GM04504 (cell line): ENCODE data around the gene MYBPC1.
"Not testable (repeated sequence)": the region's sequence is repeated elsewhere in the genome, so short reads cannot be mapped to it uniquely, and the experiment has no call there.

Experiments
- DNase-seq: peaks from one replicate; pipeline ENCODE4 v3.0.0-alpha.2; 2012; ENCODE audit warnings: low read depth

MYBPC1 gene, protein sequence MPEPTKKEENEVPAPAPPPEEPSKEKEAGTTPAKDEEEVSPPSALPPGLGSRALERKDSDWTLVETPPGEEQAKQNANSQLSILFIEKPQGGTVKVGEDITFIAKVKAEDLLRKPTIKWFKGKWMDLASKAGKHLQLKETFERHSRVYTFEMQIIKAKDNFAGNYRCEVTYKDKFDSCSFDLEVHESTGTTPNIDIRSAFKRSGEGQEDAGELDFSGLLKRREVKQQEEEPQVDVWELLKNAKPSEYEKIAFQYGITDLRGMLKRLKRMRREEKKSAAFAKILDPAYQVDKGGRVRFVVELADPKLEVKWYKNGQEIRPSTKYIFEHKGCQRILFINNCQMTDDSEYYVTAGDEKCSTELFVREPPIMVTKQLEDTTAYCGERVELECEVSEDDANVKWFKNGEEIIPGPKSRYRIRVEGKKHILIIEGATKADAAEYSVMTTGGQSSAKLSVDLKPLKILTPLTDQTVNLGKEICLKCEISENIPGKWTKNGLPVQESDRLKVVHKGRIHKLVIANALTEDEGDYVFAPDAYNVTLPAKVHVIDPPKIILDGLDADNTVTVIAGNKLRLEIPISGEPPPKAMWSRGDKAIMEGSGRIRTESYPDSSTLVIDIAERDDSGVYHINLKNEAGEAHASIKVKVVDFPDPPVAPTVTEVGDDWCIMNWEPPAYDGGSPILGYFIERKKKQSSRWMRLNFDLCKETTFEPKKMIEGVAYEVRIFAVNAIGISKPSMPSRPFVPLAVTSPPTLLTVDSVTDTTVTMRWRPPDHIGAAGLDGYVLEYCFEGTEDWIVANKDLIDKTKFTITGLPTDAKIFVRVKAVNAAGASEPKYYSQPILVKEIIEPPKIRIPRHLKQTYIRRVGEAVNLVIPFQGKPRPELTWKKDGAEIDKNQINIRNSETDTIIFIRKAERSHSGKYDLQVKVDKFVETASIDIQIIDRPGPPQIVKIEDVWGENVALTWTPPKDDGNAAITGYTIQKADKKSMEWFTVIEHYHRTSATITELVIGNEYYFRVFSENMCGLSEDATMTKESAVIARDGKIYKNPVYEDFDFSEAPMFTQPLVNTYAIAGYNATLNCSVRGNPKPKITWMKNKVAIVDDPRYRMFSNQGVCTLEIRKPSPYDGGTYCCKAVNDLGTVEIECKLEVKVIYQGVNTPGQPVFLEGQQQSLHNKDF

DNA sequence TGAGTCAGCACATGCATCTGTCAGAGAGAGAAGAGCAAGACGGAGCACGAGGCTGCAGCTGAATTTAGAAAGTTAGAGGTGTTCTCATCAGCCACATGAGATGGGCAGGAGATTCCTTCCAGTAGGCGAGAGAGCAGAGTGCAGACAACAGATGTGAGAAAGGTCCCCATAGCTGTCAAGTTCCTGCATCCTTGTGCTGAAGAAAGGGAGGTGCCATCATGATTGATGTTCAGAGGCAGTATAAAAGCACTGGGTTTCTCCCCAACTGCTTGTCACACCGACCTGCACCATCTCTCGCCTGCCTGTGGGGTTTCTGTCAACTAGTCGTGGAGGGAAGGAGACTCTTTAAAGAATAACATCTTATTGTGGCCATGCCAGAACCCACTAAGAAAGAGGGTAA is at the start of gene MYBPC1:
Gene MYBPC1, plus strand, starts transcription at position 272 of the 400 bp plus-strand sequence. Its CDS starts 100 bp downstream, at position 372.
- DNase-seq: no peak

DNA sequence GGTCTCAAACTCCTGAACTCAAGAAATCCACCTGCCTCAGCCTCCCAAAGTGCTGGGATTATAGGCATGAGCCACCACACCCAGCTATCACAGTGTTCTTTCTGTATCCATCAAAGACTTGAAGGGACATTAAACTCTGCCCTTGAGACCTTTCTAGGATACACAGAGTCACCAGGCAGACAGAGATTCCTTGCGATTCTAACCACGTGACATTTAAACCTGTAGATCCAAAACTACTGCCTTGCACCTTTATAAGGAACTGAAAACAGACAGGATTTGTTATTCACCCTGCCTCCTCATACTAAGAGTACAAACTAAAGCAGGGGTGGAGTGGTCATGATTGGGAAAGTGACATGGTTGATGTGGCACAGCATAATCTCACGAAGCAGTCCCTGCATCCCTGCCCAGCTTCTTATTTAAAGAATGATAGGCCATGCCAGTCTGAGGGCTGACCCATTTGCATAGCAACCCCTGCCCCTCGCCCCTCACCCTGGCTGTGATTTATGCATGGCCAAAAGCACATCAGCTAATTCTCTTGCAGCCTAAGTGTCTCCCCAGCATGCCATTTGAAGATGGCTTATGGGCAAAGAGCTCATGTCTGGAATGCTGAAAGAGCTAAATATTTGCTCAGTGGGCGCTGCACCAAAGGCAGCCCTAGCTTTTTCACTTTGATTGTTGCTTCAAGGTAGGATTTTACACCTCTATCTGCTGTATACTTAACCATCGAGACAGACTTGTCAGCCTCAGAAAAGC is 43.2 kb upstream of the MYBPC1 start:
- no peak for DNase-seq

DNA sequence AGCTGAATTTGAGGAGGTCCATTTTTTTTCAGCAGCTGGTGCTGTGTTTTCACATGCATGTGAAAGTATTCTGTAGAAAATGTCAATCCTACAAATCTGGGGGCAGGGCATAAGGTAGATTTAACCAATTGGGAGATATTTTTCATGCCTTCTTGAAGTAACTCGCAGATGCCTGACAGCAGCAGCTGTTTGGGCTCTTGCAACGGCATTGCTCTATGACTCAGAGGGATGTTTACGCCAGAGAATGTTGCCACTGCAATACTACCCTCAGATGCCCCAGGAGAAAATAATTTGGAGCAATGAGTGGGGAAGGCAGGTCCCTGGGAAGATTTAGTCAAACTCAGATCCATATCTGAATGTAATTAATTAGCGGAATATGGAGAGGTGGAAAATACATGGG is 42.5 kb upstream of the MYBPC1 start:
- DNase-seq: no peak

DNA sequence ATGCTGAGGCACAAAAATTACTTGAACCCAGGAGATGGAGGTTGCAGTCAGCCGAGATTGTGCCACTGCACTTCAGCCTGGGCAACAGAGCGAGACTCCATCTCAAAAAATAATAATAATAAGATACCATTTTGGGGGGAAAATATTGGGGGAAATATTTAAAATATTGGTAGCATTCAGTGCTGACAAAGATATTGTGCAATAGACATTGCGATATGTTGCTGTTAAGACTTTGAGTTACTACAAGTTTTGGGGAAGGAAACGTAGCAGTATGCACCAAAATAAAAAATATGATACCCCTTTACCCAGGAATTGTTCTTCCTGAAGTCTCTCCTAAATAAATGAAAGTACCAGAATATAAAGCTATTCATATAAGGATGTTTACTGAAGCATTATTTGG is 37.7 kb upstream of the MYBPC1 start:
- no peak for DNase-seq

DNA sequence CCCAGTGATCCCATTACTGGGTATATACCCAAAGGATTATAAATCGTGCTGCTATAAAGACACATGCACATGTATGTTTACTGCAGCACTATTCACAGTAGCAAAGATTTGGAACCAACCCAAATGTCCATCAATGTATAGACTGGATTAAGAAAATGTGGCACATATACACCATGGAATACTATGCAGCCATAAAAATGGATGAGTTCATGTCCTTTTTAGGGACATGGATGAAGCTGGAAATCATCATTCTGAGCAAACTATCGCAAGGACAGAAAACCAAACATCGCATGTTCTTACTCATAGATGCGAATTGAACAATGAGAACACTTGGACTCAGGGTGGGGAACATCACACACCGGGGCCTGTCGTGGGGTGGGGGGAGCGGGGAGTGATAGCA is 36.0 kb upstream of the MYBPC1 start:
- not testable (repeated sequence) for DNase-seq

DNA sequence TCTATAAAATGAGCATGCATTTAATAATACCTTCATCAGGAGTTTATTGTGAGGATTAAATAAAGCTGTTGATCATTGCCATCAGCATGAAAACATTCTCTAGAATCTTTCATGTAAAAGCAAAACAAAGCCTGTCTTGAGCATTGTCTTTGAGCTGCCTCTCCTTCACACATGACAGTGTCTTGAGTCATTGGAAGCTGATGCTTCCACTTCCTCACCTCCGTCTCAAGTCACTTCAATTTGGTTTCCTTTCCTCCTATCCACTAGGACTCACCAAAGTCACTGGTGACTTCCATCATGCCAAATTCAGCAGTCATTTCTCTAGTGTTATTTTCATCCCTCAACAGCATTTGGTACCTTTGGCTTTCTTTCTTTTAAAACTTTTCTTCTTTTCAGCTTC is 31.6 kb upstream of the MYBPC1 start:
- no peak for DNase-seq

DNA sequence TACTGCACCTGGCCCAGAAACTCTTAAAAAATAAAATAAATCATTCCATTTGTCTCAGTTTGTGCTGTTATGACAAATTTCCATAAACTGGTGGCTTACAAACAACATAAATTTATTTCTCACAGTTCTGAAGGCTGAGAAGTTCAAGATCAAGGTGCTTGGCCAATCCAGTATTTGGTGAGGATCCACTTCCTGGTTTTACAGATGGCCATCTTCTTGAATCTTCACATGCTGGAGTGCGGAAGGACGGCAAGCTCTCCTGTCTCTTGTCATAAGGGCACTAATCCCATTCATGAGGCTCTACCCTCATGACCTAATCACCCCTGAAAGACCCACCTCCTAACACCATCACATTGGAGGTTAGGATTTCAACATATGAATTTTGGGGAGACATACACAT is 29.9 kb upstream of the MYBPC1 start:
- no peak for DNase-seq

DNA sequence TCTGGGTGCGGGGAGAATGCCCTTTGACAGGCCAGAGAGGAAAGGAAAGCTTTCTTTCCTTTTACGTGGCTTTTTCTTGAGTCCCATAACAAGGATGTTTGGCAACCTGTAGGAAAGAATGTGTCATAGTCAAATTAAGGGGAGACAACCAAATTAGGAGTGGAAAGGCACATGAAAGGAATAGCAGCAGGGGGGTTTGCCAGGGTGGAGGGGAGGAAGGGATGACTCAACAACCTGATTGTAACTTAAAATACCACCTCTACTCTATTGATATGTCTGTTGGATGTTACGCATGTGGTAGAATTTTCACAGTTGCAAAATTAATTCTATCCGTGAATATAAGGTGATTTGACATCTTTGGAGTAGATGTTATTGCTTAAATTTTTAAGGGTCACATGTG is 28.5 kb upstream of the MYBPC1 start:
- DNase-seq: no peak

DNA sequence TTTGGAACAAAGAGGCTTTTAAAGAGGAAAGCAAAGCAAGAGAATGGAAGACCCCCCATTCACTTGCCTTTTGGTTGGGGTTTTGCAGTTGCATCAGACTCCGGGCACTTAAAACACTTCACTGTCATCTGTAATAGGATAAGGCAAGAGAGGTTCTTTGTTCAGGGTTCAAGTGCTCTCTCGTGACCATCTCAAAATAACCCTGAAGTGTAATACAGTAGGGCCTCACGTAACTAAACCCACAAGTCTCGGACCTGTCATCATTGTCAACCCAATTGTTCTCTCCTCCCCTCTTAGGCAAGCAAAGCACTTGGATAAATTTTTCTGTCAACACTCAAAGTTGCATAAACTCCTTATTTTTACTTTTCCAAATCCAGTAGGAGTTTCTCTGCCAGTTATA is 26.9 kb upstream of the MYBPC1 start:
- DNase-seq: no peak

DNA sequence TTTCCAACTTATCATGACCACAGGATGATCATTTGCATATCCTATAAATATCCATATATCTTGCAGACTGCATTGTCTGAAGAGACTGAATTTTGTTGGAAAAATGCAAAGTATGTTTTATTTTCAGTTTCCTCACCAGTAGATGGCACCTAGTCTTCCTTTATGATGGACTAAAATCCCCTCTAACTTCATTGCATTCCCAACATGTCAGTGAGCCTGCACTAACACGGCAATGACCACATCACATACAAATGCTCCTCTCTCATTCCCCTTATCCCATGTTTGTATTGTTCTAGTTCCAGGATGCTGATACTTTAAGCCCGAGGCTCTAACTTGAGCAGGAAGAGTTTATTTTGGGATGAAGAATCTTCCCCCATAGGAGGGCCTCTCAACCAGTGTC is 24.7 kb upstream of the MYBPC1 start:
- DNase-seq: peak; percentile 14

DNA sequence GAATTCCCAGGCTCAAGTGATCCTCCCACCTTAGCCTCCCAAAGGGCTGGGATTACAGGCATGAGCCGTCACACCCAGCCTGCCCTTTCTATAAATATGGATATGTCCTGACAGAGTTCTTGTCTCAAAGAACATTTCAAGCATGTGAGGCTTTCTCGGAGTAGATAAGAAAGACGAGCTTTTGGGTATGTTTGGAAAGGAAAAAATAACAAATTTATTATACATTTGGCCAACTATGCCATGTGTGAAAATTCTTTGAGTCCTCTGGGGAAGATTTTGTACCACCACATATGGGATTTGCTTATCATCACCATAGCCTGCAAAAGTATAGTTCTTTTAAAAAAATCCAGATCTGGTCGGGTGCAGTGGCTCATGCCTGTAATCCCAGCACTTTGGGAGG is 23.7 kb upstream of the MYBPC1 start:
- no peak for DNase-seq

DNA sequence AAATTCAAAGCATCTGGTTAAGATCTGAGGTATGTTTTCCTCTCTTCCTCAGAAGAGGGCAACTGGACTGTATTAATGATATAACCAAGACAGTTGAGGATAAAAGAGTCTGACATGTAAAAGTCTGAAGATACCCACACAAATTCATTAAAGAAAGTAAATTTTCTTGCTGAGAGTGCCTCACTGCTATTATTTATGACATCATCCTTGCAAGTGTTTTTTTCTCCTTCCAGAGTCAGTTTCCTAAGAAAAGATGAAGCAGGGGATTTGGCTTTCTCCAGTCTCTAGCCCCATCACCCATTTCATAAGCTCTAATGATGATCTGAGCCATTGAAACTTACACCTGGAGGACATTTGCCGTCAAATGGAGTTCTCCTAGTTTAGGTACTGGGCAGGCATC is 21.0 kb upstream of the MYBPC1 start:
- DNase-seq: no peak

DNA sequence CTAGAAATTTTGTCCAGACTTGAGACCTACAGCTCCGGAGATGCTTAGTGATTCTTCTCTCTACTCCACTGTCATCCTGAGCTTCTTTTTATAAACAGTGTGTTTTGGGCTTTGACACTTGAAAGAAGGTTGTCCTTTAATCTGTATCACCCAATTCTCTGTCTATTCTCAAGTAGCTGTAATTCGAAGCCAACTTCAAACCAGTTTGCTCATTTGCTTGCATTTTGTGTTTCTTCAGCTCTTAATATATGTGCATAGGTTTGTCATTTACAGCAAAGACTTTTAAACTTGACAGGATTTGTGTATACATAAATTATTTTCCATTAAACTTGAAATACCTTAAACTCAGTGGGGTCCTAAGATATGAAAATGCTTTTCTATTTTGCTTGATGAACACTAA is 16.4 kb upstream of the MYBPC1 start:
- no peak for DNase-seq

DNA sequence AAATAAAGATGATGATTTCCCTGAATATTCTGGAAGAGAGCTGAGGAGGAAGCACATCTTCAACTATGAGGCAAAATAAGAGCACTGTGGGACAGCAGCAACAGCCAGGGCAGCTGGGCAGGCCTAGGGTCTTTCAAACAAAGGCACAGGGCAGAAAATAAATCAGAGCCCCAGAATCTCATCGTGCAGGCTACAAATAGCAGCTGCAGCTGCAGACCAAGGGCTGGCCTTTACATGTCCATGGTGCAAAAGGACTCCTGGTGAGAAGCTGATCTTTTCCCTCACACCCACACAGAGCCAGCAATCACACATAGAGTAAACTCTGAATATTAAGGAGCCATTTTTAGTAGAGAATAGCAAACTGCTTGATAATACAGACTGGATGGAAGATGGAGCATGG is 13.6 kb upstream of the MYBPC1 start:
- no peak for DNase-seq

DNA sequence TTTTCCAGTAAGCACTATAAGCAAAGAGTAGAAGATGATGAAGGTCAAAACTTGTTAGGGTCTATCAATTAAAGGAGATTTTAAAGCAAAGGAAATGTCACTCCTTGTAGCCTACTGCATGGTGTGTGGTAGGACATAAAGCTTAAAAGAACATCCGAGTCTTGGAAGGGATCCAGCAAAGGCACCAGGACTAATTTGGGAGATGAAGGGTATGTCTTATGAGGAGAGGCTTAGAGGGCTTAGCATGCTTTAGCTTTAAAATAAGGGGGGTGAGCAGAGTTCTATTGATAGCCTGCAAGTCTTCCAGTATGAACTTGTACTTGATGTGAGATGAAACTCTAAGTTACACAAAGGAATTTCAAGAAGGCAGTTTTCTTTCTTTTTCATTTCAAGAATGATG is 11.8 kb upstream of the MYBPC1 start:
- no peak for DNase-seq

DNA sequence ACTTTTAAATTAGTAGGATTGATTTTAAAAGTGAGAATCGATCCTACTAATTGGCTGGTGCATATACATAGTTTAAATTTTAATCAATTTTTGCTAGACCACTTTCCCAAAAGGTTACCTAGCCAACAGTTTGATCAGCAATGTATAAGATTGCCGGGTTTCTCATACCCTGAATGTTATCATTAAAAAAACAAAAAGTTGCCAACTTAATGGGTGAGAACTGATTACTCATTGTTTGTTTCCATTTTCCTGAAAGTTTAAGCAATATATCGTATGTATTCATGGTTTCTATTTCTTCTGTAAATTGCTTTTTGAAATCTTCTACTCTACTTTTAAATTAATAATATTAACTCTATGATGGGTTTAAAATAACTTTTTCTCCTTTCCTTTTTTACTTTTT is 4.4 kb upstream of the MYBPC1 start:
- no peak for DNase-seq

DNA sequence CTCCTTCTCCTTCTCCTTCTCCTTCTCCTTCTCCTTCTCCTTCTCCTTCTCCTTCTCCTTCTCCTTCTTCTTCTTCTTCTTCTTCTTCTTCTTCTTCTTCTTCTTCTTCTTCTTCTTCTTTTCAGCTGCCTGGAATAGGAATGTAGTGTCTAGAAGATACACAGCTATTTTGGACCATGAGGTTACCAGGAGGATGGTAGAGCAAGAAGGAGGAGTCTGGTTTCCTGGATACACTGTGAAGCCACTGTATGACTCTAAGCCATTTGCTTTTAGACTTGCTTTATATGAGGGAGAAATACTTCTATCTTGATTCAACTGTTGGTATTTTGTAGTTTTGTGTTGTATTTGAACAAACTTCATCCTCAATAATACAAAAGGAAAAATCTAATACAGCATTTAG is 3.0 kb upstream of the MYBPC1 start:
- no peak for DNase-seq

DNA sequence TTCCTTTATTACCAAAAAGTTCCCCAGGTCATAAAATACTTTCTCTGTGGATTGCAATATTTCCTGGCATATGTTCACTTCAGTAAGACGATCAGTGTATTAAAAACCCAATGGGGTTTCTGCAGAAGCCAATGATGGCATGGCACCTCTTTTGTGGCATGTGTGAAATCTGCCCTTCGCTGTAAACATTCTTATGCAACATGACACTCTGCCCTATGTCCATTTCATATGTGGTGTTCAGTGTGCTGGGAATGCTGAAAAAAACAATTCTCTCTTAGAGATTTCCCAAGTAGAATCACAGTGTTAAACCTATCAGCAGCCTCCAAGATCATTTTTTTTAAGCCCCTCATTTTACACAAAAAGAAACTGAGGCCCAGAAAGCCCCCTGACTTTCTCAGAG is 2.3 kb upstream of the MYBPC1 start:
- DNase-seq: no peak

DNA sequence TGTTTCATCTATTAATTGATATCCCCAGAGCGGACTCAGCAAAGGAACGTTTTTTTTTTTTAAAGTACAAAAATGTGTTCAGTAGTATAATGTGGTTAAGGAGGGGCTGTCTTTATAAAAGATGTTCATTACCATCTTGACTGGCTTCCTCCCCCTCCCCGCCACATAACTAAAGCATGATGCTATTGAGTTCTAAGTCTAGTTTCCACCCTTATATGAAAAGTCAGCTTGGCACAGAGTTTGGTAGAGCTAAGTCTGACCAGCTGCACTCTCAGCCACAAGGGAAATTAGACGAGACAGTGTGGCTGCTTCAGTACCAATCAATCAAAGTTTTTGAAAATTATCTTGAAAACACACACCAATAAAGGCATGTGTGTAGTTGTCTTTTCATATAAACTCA is 1.9 kb upstream of the MYBPC1 start:
- DNase-seq: no peak

DNA sequence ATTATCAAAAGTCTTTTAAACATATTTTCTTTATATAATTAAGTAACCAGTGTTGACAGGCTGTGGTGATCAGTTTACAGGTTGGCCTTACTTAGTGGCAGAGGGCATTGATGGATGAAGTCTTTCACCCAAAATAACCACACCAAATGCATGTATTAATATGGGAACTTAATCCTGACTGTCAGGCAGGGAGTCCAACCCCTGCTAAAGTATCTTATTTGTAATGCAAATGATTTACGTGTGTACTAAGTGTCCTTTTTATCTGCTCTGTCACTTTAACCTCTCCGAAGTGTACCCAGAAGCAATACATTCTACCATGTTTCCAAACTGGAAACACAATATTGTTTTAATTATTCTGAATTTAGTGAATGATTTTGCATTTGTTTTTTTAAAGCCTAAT is 1.4 kb downstream of the MYBPC1 start:
- DNase-seq: no peak

DNA sequence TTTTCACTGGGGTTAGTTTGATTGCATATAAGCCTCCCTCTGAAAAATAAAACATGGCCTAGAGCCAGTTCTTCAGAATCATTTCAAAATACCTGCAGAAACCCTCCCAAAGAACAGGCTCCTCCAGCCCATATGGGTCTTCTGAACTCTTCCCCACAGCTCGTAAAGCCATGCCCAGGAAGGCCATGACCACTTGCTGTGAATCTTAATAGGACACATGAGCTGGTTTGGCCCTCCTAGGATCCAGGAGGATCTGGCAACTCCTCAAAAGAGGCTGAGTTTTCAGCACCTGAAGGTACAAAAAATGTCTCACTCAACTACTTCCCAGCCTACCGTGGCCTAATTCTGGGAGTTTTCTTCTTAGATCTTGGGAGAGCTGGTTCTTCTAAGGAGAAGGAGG is 2.4 kb downstream of the MYBPC1 start:
- no peak for DNase-seq

DNA sequence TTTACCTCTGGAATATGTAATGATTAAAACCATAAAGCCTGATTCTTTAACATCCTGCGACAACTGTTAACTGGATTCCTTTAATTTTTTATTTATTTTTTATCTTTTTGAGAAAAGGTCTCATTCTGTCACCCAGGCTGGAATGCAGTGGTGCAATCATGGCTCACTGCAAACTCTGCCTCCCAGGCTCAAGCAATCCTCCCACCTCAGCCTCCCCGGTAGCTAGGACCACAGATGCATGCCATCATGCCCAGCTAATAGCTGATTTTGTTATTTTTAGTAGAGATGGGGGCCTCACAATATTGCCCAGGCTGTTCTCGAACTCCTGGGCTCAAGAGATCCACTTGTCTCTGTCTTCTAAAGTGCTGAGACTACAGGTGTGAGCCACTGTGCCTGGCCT is 3.7 kb downstream of the MYBPC1 start:
- no peak for DNase-seq
